Subcutaneous abdominal adipose tissue (tissue), 5 donors: Measurements from ENCODE around the gene ADGB.
"Not testable (repeated sequence)": the region's sequence is repeated elsewhere in the genome, so short reads cannot be mapped to it uniquely, and the experiment has no call there.

Experiments
- H3K27ac ChIP-seq: one replicate; pipeline ENCODE4 v1.7.0; 2013; ENCODE audit warnings: low read depth, mild to moderate bottlenecking, inconsistent platforms, low read length, moderate library complexity
- H3K27me3 ChIP-seq, 5 donors: one replicate each; pipeline ENCODE4 v1.7.0; 2013; ENCODE audit warnings: low read length in 5 of 5, inconsistent platforms in 1 of 5; ENCODE audit not compliant: control insufficient read depth in 5 of 5, insufficient read depth in 4 of 5
- H3K36me3 ChIP-seq, 5 donors: one replicate each; pipeline ENCODE4 v1.7.0; 2013; ENCODE audit warnings: low read length in 5 of 5; ENCODE audit not compliant: control insufficient read depth in 5 of 5, insufficient read depth in 5 of 5
- H3K4me1 ChIP-seq, 5 donors: one replicate each; pipeline ENCODE4 v1.7.0; 2013; ENCODE audit warnings: low read length in 5 of 5, mild to moderate bottlenecking in 3 of 5, moderate library complexity in 1 of 5; ENCODE audit not compliant: control insufficient read depth in 5 of 5, insufficient read depth in 5 of 5
- H3K4me3 ChIP-seq, 5 donors: one replicate each; pipeline ENCODE4 v1.7.0; 2013; ENCODE audit warnings: low read length in 5 of 5, low read depth in 1 of 5
- H3K9ac ChIP-seq, 5 donors: one replicate each; pipeline ENCODE4 v1.7.0; 2013; ENCODE audit warnings: low read length in 5 of 5, mild to moderate bottlenecking in 4 of 5, moderate library complexity in 3 of 5
- H3K9me3 ChIP-seq, 5 donors: one replicate each; pipeline ENCODE4 v1.7.0; 2013; ENCODE audit warnings: low read length in 5 of 5; ENCODE audit not compliant: control insufficient read depth in 5 of 5
- donor health status: healthy.
- donor health status: healthy.
- donor health status: healthy.
- donor health status: healthy.
- donor health status: healthy.

ADGB gene

GRCh38 chr6:146598772-146599405 lies at the start of gene ADGB:
Gene ADGB, plus strand, starts transcription at chr6:146598972. Its CDS starts 69 bp downstream, at chr6:146599041.
- peak within 1 kb of the TSS in 3 of 5 donors; percentile 23 to 53 (median 33) for H3K9ac ChIP-seq
- no peaks in the 10 kb centered on the region for H3K36me3 ChIP-seq
- H3K9me3 ChIP-seq: no peaks in the 10 kb centered on the region
- peak within 1 kb of the TSS; percentile 60 to 87 (median 75) for H3K4me3 ChIP-seq
- H3K27ac ChIP-seq: no peak within 1 kb of the TSS
- no peaks in the 10 kb centered on the region for H3K27me3 ChIP-seq
- H3K4me1 ChIP-seq: peaks cover 0 to 14% (median 12%) of the 10 kb centered on the region in 5 donors

GRCh38 chr6:146550911-146551310 lies 47.9 kb upstream of the ADGB start:
- Histone ChIP-seq H3K27ac (no peak overlapping the region), H3K27me3 (no peaks in the 10 kb centered on the region), H3K36me3 (peaks cover 23 to 31% (median 24%) of the 10 kb centered on the region in 5 donors), H3K4me1 (peaks cover 0 to 29% (median 22%) of the 10 kb centered on the region in 5 donors), H3K9me3 (no peaks in the 10 kb centered on the region), H3K9ac (no peak overlapping the region), H3K4me3 (no peak overlapping the region)

- H3K9me3 ChIP-seq: no peaks in the 10 kb centered on the region
- peaks cover 23 to 31% (median 24%) of the 10 kb centered on the region in 5 donors for H3K36me3 ChIP-seq
- no peak overlapping the region for H3K4me3 ChIP-seq
- no peaks in the 10 kb centered on the region for H3K27me3 ChIP-seq
- no peak overlapping the region for H3K27ac ChIP-seq
- peaks cover 0 to 24% (median 16%) of the 10 kb centered on the region in 5 donors for H3K4me1 ChIP-seq
- no peak overlapping the region for H3K9ac ChIP-seq
Observed at GRCh38 chr6:146551545-146551944, 47.2 kb upstream of the ADGB start.

GRCh38 chr6:146553377-146554135 lies 45.2 kb upstream of the ADGB start:
- no peaks in the 10 kb centered on the region for H3K9me3 ChIP-seq
- H3K27me3 ChIP-seq: no peaks in the 10 kb centered on the region
- peaks cover 23 to 31% (median 24%) of the 10 kb centered on the region in 5 donors for H3K36me3 ChIP-seq
- H3K27ac ChIP-seq: no peak overlapping the region
- no peak overlapping the region for H3K9ac ChIP-seq
- no peak overlapping the region for H3K4me3 ChIP-seq
- peaks cover 0 to 12% (median 8%) of the 10 kb centered on the region in 5 donors for H3K4me1 ChIP-seq

GRCh38 chr6:146560607-146561006 lies 38.2 kb upstream of the ADGB start:
- Histone ChIP-seq H3K9ac (no peak overlapping the region), H3K27me3 (no peaks in the 10 kb centered on the region), H3K27ac (no peak overlapping the region), H3K4me3 (no peak overlapping the region), H3K36me3 (peaks cover 0 to under 1% (median 0%) of the 10 kb centered on the region in 5 donors), H3K9me3 (no peaks in the 10 kb centered on the region), H3K4me1 (no peaks in the 10 kb centered on the region)

GRCh38 chr6:146566661-146567060 lies 32.1 kb upstream of the ADGB start:
- not testable (repeated sequence) for H3K9ac ChIP-seq, H3K27me3 ChIP-seq, H3K4me1 ChIP-seq, H3K9me3 ChIP-seq, H3K36me3 ChIP-seq, H3K4me3 ChIP-seq, H3K27ac ChIP-seq

GRCh38 chr6:146568619-146569018 lies 30.2 kb upstream of the ADGB start:
- H3K4me3 ChIP-seq, H3K9ac ChIP-seq, H3K4me1 ChIP-seq, H3K9me3 ChIP-seq, H3K36me3 ChIP-seq, H3K27ac ChIP-seq, H3K27me3 ChIP-seq: not testable (repeated sequence)

GRCh38 chr6:146574211-146574610 lies 24.6 kb upstream of the ADGB start:
- H3K27me3 ChIP-seq: no peaks in the 10 kb centered on the region
- H3K4me3 ChIP-seq: no peak overlapping the region
- no peaks in the 10 kb centered on the region for H3K4me1 ChIP-seq
- H3K36me3 ChIP-seq: no peaks in the 10 kb centered on the region
- H3K27ac ChIP-seq: no peak overlapping the region
- no peak overlapping the region for H3K9ac ChIP-seq
- H3K9me3 ChIP-seq: peaks cover 0 to 9% (median 8%) of the 10 kb centered on the region in 5 donors

- no peaks in the 10 kb centered on the region for H3K27me3 ChIP-seq
- peaks cover 0 to 2% (median 0%) of the 10 kb centered on the region in 5 donors for H3K4me1 ChIP-seq
- no peaks in the 10 kb centered on the region for H3K36me3 ChIP-seq
- peaks cover 0 to 15% (median 8%) of the 10 kb centered on the region in 5 donors for H3K9me3 ChIP-seq
- no peak overlapping the region for H3K27ac ChIP-seq
- H3K9ac ChIP-seq: no peak overlapping the region
- no peak overlapping the region for H3K4me3 ChIP-seq
Observed at GRCh38 chr6:146578054-146578453, 20.7 kb upstream of the ADGB start.

GRCh38 chr6:146581968-146582367 lies 16.8 kb upstream of the ADGB start:
- Histone ChIP-seq H3K27me3 (no peaks in the 10 kb centered on the region), H3K27ac (no peak overlapping the region), H3K4me3 (no peak overlapping the region), H3K4me1 (peaks cover 0 to 4% (median 0%) of the 10 kb centered on the region in 5 donors), H3K36me3 (no peaks in the 10 kb centered on the region), H3K9me3 (peaks cover 0 to 7% (median 2%) of the 10 kb centered on the region in 5 donors), H3K9ac (no peak overlapping the region)
